ENCODE data around the gene RAPH1.

The RAPH1 gene, protein sequence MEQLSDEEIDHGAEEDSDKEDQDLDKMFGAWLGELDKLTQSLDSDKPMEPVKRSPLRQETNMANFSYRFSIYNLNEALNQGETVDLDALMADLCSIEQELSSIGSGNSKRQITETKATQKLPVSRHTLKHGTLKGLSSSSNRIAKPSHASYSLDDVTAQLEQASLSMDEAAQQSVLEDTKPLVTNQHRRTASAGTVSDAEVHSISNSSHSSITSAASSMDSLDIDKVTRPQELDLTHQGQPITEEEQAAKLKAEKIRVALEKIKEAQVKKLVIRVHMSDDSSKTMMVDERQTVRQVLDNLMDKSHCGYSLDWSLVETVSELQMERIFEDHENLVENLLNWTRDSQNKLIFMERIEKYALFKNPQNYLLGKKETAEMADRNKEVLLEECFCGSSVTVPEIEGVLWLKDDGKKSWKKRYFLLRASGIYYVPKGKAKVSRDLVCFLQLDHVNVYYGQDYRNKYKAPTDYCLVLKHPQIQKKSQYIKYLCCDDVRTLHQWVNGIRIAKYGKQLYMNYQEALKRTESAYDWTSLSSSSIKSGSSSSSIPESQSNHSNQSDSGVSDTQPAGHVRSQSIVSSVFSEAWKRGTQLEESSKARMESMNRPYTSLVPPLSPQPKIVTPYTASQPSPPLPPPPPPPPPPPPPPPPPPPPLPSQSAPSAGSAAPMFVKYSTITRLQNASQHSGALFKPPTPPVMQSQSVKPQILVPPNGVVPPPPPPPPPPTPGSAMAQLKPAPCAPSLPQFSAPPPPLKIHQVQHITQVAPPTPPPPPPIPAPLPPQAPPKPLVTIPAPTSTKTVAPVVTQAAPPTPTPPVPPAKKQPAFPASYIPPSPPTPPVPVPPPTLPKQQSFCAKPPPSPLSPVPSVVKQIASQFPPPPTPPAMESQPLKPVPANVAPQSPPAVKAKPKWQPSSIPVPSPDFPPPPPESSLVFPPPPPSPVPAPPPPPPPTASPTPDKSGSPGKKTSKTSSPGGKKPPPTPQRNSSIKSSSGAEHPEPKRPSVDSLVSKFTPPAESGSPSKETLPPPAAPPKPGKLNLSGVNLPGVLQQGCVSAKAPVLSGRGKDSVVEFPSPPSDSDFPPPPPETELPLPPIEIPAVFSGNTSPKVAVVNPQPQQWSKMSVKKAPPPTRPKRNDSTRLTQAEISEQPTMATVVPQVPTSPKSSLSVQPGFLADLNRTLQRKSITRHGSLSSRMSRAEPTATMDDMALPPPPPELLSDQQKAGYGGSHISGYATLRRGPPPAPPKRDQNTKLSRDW

GRCh38 chr2:203535078-203535783, at the start of gene RAPH1:
Gene RAPH1, minus strand, starts transcription at chr2:203535301. Its CDS starts 39,948 bp downstream, at chr2:203495353.
- peak; percentile 83 for DNase-seq

DNA sequence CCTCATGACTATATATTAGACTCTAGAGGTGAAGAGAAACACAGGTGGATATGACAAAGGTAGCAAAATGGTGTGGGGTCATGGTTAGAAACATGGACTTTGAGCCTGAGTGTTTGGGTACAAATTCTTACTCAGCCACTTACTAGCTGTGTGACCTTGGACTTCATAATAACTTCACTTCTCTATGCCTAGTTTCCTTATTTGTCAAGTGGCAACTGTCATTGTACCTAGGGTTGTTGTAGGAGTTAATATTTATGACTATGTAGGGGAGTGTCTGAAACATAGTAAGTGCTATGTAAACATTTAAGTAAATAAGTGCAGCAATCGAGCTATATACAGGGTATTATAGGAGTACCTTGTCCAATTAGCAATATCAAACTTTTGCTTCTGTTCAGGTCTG, 49.7 kb upstream of the RAPH1 start:
- DNase-seq: no peak

DNA sequence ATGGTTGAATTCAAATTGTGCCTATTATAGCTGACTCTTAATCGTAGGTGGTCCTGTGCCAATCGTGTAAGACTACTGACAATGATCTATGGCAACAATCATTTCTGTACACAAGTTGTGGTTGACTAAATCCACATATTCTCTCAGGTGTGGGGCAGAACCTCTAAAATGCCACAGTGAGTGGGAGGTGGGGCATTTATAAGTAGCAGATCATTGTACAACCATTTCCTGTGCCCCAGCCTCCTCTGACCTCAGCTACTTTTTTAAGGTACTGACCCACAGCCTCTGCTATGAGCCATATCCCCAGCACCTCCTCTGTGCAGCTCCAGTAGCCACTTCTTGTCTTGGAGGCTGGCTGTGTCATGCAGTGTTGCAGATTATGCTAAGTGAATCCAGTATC, 48.6 kb upstream of the RAPH1 start:
- no peak for DNase-seq

GRCh38 chr2:203583084-203583695, 48.1 kb upstream of the RAPH1 start:
- no peak for DNase-seq

GRCh38 chr2:203582468-203582867, 47.4 kb upstream of the RAPH1 start:
- DNase-seq: no peak

- no peak for DNase-seq
These were observed 45.7 kb upstream of the RAPH1 start for GRCh38 chr2:203580844-203581243.

DNA sequence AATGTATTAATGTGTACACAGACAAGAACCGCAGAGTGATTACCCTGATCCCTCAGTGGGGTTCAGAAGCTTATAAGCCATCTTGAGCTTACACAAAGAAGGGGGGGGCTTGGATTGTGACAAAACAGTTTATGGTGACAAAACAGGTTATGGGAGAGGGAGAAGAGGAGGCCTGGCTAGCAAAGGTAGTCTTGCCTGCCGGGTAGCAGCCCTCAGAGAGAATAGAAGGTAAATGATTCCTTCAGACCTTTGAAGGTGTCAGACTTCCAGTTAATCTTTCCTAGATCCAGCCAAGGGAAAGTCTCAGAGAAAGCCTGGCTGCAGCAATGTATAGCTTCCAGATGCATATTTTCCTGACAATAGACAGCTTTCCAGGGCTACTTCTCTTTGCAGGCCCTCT, 44.6 kb upstream of the RAPH1 start:
- no peak for DNase-seq

GRCh38 chr2:203578759-203579643, 43.9 kb upstream of the RAPH1 start:
- no peak for DNase-seq

DNA sequence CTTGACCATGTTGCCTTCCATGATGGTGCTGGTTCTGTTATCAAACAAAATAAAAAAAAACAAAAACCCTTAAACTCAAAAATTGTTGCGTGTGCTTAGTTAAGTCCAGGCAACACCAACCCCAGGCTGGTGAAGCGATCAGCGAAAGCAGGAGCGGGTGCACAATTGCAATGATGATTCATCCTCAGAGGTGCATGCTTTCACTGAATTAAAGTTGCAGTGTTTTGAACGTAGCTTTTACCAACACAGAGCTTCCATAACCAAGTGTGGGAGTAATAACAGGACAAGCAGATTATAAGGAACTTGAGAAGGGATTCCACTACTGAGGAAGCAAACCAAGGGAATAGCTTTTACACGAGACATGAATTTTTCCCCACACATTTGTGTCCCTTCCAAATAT, 39.7 kb upstream of the RAPH1 start:
- DNase-seq: no peak

DNA sequence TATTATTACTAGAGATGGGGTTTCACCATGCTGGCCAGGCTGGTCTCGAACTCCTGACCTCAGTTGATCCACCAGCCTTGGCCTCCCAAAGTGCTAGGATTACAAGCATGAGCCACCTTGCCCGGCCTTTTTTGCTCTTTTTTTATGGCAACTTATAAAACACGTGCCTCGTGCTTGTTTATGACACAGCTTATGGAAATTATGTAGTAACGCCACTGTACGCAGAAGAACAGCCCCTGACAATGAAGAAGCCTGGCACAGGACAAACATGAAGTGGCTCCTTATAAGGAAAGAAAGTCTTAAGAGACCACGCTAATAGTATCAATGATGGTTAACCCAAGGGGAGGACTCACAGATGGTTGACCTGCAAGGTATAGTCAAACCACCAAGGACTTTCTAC, 37.2 kb upstream of the RAPH1 start:
- no peak for DNase-seq

DNA sequence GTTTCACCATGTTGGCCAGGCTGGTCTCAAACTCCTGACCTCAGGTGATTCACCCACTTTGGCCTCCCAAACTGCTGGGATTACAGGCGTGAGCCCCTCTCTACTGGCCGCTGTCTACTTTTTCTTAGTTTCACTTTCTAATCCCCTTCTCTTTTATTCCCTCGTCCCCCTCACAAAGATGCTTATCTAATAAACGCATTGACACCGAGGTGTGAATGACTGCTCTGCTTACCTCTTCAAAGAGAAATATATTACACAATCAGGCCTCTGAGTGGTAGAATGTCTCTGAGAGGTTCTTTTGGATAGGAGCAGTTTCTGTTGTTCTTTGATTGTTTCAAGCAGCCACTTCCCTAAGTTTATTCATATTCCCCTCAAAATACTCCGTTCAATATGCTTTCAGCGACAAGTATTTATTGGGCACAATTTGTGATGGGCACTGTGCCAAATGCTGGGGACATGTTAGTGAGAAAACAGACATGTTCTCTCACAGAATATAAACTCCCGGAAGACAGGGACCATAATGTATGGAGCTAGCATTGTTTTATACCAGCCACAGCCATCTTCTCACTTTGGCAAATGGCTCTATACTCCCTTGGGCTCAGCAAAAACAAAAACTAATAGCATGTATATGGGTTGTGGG, 34.7 kb upstream of the RAPH1 start:
- DNase-seq: no peak

- DNase-seq: no peak
These were observed 32.6 kb upstream of the RAPH1 start for GRCh38 chr2:203567691-203568090.

DNA sequence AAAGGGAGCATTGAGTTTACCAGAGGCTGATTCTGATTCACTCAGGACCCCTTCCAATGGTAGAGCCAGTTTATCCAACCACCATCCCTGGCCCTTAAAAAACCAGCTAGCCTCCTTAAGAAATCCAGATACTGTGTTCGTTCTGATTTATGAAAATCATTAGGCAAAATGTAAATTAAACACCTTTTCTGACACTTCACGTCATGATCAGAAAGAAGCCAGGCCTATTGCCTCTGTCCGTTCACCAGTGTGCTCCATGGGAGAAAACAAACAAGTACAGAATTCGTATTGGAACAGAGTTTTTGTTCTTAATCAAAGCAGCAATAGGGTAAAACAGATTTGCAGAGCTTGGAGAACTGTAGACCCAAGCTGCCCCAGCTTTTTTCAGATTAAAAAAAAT, 31.1 kb upstream of the RAPH1 start:
- DNase-seq: no peak

- no peak for DNase-seq
These were observed 30.0 kb upstream of the RAPH1 start for GRCh38 chr2:203565076-203565475.

DNA sequence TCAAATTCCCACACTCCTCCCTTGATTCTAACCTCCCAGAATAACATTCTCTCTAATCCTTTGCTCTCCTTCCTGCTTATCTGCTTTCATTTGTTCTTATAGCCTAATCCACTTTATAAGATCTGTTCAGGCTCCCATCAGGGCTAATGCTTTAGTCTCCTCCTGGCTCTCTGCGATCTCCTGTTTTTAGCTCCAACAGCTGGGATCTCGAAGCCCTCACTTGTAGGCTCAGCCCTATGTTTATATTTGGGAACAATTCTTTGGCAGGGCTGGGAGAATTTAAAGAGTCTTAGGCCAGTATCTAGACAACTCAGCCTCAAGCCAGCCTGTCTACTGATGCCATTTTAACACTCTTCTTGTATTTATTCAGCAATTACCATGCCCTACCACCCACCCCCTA, 27.2 kb upstream of the RAPH1 start:
- DNase-seq: no peak

GRCh38 chr2:203559641-203560040, 24.5 kb upstream of the RAPH1 start:
- no peak for DNase-seq

DNA sequence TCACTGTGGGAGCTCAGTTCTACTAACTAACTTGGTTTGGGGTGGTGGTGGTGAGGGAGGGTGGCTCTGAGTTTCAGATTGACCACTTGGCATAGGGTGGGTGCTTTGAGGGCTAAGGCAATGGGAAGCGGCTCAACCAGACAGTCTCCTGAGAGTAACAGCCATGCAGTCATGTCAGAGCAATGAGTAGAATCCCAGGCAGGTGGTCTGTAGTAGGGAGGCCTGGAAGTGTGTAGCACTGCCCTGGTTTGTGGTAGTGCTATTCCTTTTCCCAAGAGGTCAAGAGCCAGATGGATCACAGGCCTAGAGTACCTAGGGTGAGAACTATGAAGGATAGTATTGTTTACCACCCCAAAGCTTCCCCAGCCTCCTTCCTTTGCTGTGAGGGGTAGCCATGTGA, 18.7 kb upstream of the RAPH1 start:
- no peak for DNase-seq

GRCh38 chr2:203551778-203552177, 16.7 kb upstream of the RAPH1 start:
- no peak for DNase-seq

GRCh38 chr2:203550266-203550665, 15.2 kb upstream of the RAPH1 start:
- DNase-seq: no peak

DNA sequence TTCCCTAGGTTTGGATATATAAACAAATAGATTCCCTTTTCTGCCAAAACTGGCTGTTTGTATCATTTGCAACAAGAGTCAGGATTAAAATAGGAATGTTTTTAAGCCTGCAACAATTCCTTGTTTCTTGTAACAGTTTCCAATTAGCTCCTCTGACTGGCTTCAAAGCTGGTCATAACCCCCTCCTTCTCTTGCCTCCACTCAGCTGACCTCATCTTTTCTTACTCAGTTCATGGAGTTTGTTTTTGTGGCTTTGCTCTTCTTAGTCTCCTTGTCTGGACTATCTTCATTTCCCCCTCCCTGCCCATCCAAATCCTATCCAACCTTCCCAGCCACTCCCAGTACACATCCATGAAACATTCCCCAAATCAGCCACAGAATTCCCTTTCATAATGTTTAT, 14.3 kb upstream of the RAPH1 start:
- DNase-seq: no peak

DNA sequence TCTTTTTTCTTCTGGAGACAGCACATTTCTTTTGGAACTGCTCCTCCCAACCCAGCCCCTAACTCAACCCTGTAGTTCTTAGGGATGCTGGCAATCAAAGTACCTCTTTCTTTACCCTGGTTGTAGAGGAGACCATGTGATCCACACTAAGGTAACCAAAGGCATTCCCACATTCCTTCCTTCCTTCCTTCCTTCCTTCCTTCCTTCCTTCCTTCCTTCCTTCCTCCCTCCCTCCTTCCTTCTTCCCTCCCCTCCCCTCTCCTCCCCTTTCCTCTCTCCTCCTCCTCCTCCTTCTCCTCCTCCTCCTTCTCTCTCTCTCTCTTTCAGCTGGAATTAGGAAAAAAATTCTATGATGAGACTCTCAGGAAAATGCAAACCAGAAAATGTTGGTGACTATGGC, 13.8 kb upstream of the RAPH1 start:
- no peak for DNase-seq
